ENCODE results near the gene FKBP5.

DNA sequence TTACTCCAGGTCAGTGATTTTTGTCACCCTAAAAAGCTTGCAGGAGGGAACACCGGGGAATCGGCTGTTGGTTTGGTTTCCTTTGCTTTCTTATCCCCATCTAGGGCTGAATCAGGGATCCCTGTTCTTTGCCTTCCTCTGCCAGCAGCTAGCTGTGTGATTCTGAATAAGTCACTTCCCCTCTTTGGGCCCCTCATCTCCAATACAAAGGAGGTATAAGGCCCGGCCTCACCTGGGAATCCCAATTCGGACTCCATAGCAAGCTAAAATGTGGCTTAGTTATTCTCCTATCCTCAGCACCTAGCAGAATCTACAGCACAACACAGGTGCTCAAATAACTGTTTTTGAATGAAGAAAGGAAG, 29.6 kb upstream of the FKBP5 start:
- no peak for TF ChIP-seq POLR2A (IDR thresholded peaks at IDR 0.05)
- TF ChIP-seq, protein P1, sequence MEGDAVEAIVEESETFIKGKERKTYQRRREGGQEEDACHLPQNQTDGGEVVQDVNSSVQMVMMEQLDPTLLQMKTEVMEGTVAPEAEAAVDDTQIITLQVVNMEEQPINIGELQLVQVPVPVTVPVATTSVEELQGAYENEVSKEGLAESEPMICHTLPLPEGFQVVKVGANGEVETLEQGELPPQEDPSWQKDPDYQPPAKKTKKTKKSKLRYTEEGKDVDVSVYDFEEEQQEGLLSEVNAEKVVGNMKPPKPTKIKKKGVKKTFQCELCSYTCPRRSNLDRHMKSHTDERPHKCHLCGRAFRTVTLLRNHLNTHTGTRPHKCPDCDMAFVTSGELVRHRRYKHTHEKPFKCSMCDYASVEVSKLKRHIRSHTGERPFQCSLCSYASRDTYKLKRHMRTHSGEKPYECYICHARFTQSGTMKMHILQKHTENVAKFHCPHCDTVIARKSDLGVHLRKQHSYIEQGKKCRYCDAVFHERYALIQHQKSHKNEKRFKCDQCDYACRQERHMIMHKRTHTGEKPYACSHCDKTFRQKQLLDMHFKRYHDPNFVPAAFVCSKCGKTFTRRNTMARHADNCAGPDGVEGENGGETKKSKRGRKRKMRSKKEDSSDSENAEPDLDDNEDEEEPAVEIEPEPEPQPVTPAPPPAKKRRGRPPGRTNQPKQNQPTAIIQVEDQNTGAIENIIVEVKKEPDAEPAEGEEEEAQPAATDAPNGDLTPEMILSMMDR (IDR thresholded peaks at IDR 0.05): no peak
